Measurements from ENCODE around the gene SEMA5B. TPM values are rescaled to one million over a fixed set of nuclear protein-coding genes. Genes with fewer than 3 reads are reported as not detected.

Gene SEMA5B
- total and polyA plus RNA-seq, 4 donors = 0.20 to 1.1 (median 0.23) TPM

GRCh38 chr3:122923611-122924010 is 104.0 kb downstream of the SEMA5B start:
- 81% methylated on average over 6 of the region's 6 CpGs for WGBS
- Histone ChIP-seq H3K4me1 (ENCODE audit: control insufficient read depth in 4 of 4, insufficient read depth in 4 of 4, low read length in 3 of 4) (peaks cover 0 to 5% (median 3%) of the 10 kb centered on the region in 4 donors), H3K36me3 (ENCODE audit: control insufficient read depth in 4 of 4, insufficient read depth in 3 of 4, low read depth in 1 of 4, low read length in 3 of 4) (no peaks in the 10 kb centered on the region), H3K27me3 (ENCODE audit: control insufficient read depth in 4 of 4, insufficient read depth in 4 of 4, low read length in 3 of 4) (peaks cover 2 to 7% (median 5%) of the 10 kb centered on the region in 4 donors), H3K27ac (ENCODE audit: low read depth in 1 of 2, low read length in 2 of 2) (no peak overlapping the region), H3K9me3 (ENCODE audit: control insufficient read depth in 4 of 4, low read length in 3 of 4) (no peaks in the 10 kb centered on the region), H3K4me3 (ENCODE audit: low read depth in 1 of 3, low read length in 3 of 3) (no peak overlapping the region), H3K9ac (ENCODE audit: low read depth in 1 of 2, low read length in 2 of 2) (no peak overlapping the region)
- DNase-seq (ENCODE audit: low spot score) = no peak
- TF ChIP-seq MAX (IDR thresholded peaks at IDR 0.05) (no peak), FOXA2 (IDR thresholded peaks at IDR 0.05) (no peak), REST (IDR thresholded peaks at IDR 0.05) (no peak), YY1 (IDR thresholded peaks at IDR 0.05) (no peak), ZBTB33 (IDR thresholded peaks at IDR 0.05) (no peak), NR2F2 (IDR thresholded peaks at IDR 0.05) (no peak), ATF3 (IDR thresholded peaks at IDR 0.05) (no peak), FOXA1 (IDR thresholded peaks at IDR 0.05) (no peak), SP1 (IDR thresholded peaks at IDR 0.05) (no peak), HNF4G (IDR thresholded peaks at IDR 0.05) (no peak), GABPA (IDR thresholded peaks at IDR 0.05 in 1 of 2, conservative IDR thresholded peaks at IDR 0.05 in 1 of 2) (no peak), CTCF (IDR thresholded peaks at IDR 0.05; ENCODE audit: low read depth, low read length, missing input control) (no peak)

GRCh38 chr3:122921791-122922651 is 105.5 kb downstream of the SEMA5B start:
- H3K4me3 ChIP-seq (ENCODE audit: low read depth in 1 of 3, low read length in 3 of 3) = peak overlapping the region in 1 of 3 donors; percentile 21
- H3K27me3 ChIP-seq (ENCODE audit: control insufficient read depth in 4 of 4, insufficient read depth in 4 of 4, low read length in 3 of 4) = peaks cover 2 to 7% (median 5%) of the 10 kb centered on the region in 4 donors
- H3K9ac ChIP-seq (ENCODE audit: low read depth in 1 of 2, low read length in 2 of 2) = no peak overlapping the region
- no peak overlapping the region for H3K27ac ChIP-seq (ENCODE audit: low read depth in 1 of 2, low read length in 2 of 2)
- no peak for DNase-seq (ENCODE audit: low spot score)
- H3K9me3 ChIP-seq (ENCODE audit: control insufficient read depth in 4 of 4, low read length in 3 of 4) = no peaks in the 10 kb centered on the region
- WGBS = 20% methylated on average over 68 of the region's 68 CpGs
- H3K36me3 ChIP-seq (ENCODE audit: control insufficient read depth in 4 of 4, insufficient read depth in 3 of 4, low read depth in 1 of 4, low read length in 3 of 4) = no peaks in the 10 kb centered on the region
- peaks cover 0 to 5% (median 3%) of the 10 kb centered on the region in 4 donors for H3K4me1 ChIP-seq (ENCODE audit: control insufficient read depth in 4 of 4, insufficient read depth in 4 of 4, low read length in 3 of 4)
- TF ChIP-seq TAF1 (conservative IDR thresholded peaks at IDR 0.05) (no peak), HNF4A (conservative IDR thresholded peaks at IDR 0.05) (no peak), YY1 (IDR thresholded peaks at IDR 0.05) (no peak), ATF3 (IDR thresholded peaks at IDR 0.05) (no peak), RXRA (IDR thresholded peaks at IDR 0.05) (no peak), REST (IDR thresholded peaks at IDR 0.05) (no peak), JUND (IDR thresholded peaks at IDR 0.05) (no peak), RAD21 (IDR thresholded peaks at IDR 0.05) (no peak)

Measured in liver (tissue), 9 donors.